Neural progenitor cell (in vitro differentiated cells): ENCODE results near the gene EPHA3.

Source experiments
- CTCF ChIP-seq: fragments of 200-600 bp; sonication (generic); IDR thresholded peaks from 2 replicates; pipeline ENCODE4 v1.5.1; 2017; ENCODE audit warnings: antibody characterized with exemption, mild to moderate bottlenecking
- EZH2phosphoT487 ChIP-seq: fragments of 200-600 bp; sonication (generic); IDR thresholded peaks from 2 replicates; pipeline ENCODE4 v1.6.1; 2017; ENCODE audit warnings: antibody characterized with exemption

DNA sequence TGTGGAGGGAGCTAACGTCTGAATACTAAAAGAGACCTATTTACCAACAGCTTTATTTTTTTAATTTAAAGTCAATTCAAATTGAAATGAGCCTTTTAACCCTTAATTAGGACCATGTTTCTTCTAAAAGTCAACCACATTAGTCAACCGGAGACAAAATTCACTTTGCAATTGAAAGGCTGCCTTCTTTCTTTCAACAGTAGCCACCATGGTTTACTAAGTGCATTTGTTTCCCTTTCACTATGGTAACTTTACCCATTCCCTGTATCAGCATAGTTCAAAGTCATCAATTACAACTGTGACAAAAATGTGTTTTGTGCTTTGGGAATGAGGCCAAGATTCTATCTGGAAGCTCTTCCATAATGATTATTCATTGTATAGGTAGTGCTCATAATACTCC is 225.4 kb downstream of the EPHA3 start:
- TF ChIP-seq CTCF: no peak
- no peak for TF ChIP-seq EZH2phosphoT487
